ENCODE results near the gene CAMK1D.

GRCh38 chr10:12796401-12797160 lies 447.2 kb downstream of the CAMK1D start:
- TF ChIP-seq EZH2phosphoT487 (IDR thresholded peaks at IDR 0.05; ENCODE audit: borderline replicate concordance, low read length), result no peak
- no peak for TF ChIP-seq CTCF (IDR thresholded peaks at IDR 0.05; ENCODE audit: low read depth, low read length, poor library complexity, severe bottlenecking)

Data from DOHH2 (cell line).